HCT116 (cell line): Measurements from ENCODE around the gene SLC6A3. TPM values are rescaled to one million over a fixed set of nuclear protein-coding genes. Genes with fewer than 3 reads are reported as not detected.

Experiments
- ATAC-seq: fragments of 200-7000 bp; cut with Tn5 transposase; 2 replicates; pipeline ENCODE4 v1.9.1; 2020; ENCODE audit warnings: mild to moderate bottlenecking, moderate library complexity
- BruUV-seq: library from RNA; stranded (reverse); fragments of 400-500 nt; replicated peaks from 2 replicates; lab custom pipeline; 2021; lab: Mats Ljungman, UMichigan
- CTCF ChIA-PET: fragments of 300-600 bp; sonication (Branson Sonifier 250); formaldehyde crosslinking; loops from one replicate; lab custom pipeline; 2021; ENCODE audit warnings: antibody characterized with exemption; lab: Charles Lee
- POLR2A ChIA-PET: fragments of 300-600, 350-600 bp; sonication (Branson Sonifier 250); formaldehyde crosslinking; loops from one replicate; lab custom pipeline; 2021; ENCODE audit warnings: antibody characterized with exemption; lab: Charles Lee
- RAD21 ChIA-PET, 2 experiments: fragments of 300-600 bp; sonication (Branson Sonifier 250); formaldehyde crosslinking; loops; one replicate each; lab custom pipeline; 2023; ENCODE audit warnings: low total read pairs in 2 of 2; ENCODE audit not compliant: uncharacterized antibody in 2 of 2, unreplicated experiment in 2 of 2, low non-redundant PET in 1 of 2; lab: Charles Lee
- DNase-seq: peaks from one replicate; pipeline ENCODE4 v3.0.0-alpha.2; 2010; ENCODE audit warnings: low read depth, low spot score
- H2AFZ ChIP-seq: fragments of 200-600 bp; shearing (Covaris generic), sonication (generic); 2 replicates; pipeline ENCODE4 v1.6.1; 2017; ENCODE audit warnings: low read depth, mixed run types, mixed read lengths, antibody characterized with exemption, low read length; ENCODE audit not compliant: poor library complexity, severe bottlenecking
- H3K27ac ChIP-seq: 2 replicates; pipeline ENCODE4 v1.5.1; 2012; ENCODE audit warnings: low read depth, low read length
- H3K27me3 ChIP-seq: fragments of 200-600 bp; sonication (generic); 2 replicates; pipeline ENCODE4 v1.6.1; 2016; ENCODE audit warnings: mixed run types, low read length, mixed read lengths; ENCODE audit not compliant: insufficient read depth
- H3K36me3 ChIP-seq, 2 experiments: fragments of 200-500 bp in 1 of 2; fragments of 200-600 bp in 1 of 2; sonication (Bioruptor generic) in 1 of 2; sonication (generic) in 1 of 2; 2 replicates each; pipeline versions ENCODE4 v1.5.1 to v1.6.1; 2014 to 2016; ENCODE audit warnings: low read length in 2 of 2, inconsistent platforms in 1 of 2, mixed read lengths in 1 of 2, mixed run types in 1 of 2; ENCODE audit not compliant: insufficient read depth in 2 of 2, control insufficient read depth in 1 of 2
- H3K4me1 ChIP-seq, 2 experiments: fragments of 200-600 bp in 1 of 2; sonication (generic) in 1 of 2; 2 replicates each; pipeline versions ENCODE4 v1.5.1 to v1.6.1; 2012 to 2017; ENCODE audit warnings: low read length in 2 of 2, inconsistent platforms in 1 of 2, mild to moderate bottlenecking in 1 of 2, mixed read lengths in 1 of 2, mixed run types in 1 of 2, moderate library complexity in 1 of 2; ENCODE audit not compliant: insufficient read depth in 2 of 2, control insufficient read depth in 1 of 2
- H3K4me2 ChIP-seq: fragments of 200-600 bp; sonication (generic); 2 replicates; pipeline ENCODE4 v1.6.1; 2017; ENCODE audit warnings: mixed run types, low read length, mixed read lengths
- H3K4me3 ChIP-seq, 2 experiments: fragments of 200-600 bp in 1 of 2; sonication (generic) in 1 of 2; replicated peaks in 1 of 2; 2 replicates each; pipeline ENCODE4 v1.5.1; 2011 to 2016; ENCODE audit warnings: low read length in 2 of 2, control low read depth in 1 of 2, low read depth in 1 of 2, mild to moderate bottlenecking in 1 of 2, mixed read lengths in 1 of 2, mixed run types in 1 of 2
- H3K79me2 ChIP-seq: fragments of 200-600 bp; sonication (generic); 2 replicates; pipeline ENCODE4 v1.6.1; 2017; ENCODE audit warnings: mild to moderate bottlenecking, mixed run types, low read length, moderate library complexity, mixed read lengths; ENCODE audit not compliant: insufficient read depth
- H3K9ac ChIP-seq: fragments of 200-600 bp; sonication (generic); 2 replicates; pipeline ENCODE4 v1.6.1; 2016; ENCODE audit warnings: low read length, mixed read lengths
- H3K9me2 ChIP-seq: fragments of 200-600 bp; sonication (generic), shearing (Covaris generic); 2 replicates; pipeline ENCODE4 v1.6.1; 2017; ENCODE audit warnings: mixed run types, mild to moderate bottlenecking, moderate library complexity; ENCODE audit not compliant: insufficient read depth
- H3K9me3 ChIP-seq, 2 experiments: fragments of 200-500 bp in 1 of 2; fragments of 200-600 bp in 1 of 2; sonication (Bioruptor generic) in 1 of 2; sonication (generic) in 1 of 2; 2 replicates each; pipeline ENCODE4 v1.6.1; 2014 to 2017; ENCODE audit warnings: low read length in 2 of 2, mixed read lengths in 2 of 2, inconsistent platforms in 1 of 2, low read depth in 1 of 2, mild to moderate bottlenecking in 1 of 2, mixed run types in 1 of 2, moderate library complexity in 1 of 2; ENCODE audit not compliant: control insufficient read depth in 1 of 2, insufficient read depth in 1 of 2
- H4K20me1 ChIP-seq: fragments of 200-600 bp; sonication (generic), shearing (Covaris generic); 2 replicates; pipeline ENCODE4 v1.6.1; 2017; ENCODE audit warnings: mixed run types, mild to moderate bottlenecking, moderate library complexity; ENCODE audit not compliant: insufficient read depth
- CBX3 ChIP-seq: IDR thresholded peaks from 2 replicates; pipeline ENCODE4 v1.6.1; 2012; ENCODE audit warnings: low read depth
- CEBPB ChIP-seq: IDR thresholded peaks from 2 replicates; pipeline ENCODE4 v1.6.1; 2012; ENCODE audit warnings: low read depth
- CTCF ChIP-seq, 3 experiments: fragments of 200-600 bp in 1 of 3; sonication (generic) in 1 of 3; IDR thresholded peaks in 2 of 3; conservative IDR thresholded peaks in 1 of 3; 2 replicates each; pipeline ENCODE4 v1.5.1; 2012 to 2017; ENCODE audit warnings: low read depth in 2 of 3, low read length in 2 of 3, antibody characterized with exemption in 1 of 3, borderline replicate concordance in 1 of 3, control low read depth in 1 of 3, mild to moderate bottlenecking in 1 of 3, mixed read lengths in 1 of 3, mixed run types in 1 of 3, moderate library complexity in 1 of 3; ENCODE audit not compliant: insufficient read depth in 1 of 3
- EGR1 ChIP-seq: IDR thresholded peaks from 2 replicates; pipeline ENCODE4 v1.6.1; 2012; ENCODE audit warnings: low read depth
- ELF1 ChIP-seq: IDR thresholded peaks from 2 replicates; pipeline ENCODE4 v1.6.1; 2012; ENCODE audit warnings: low read depth, borderline replicate concordance
- EZH2 ChIP-seq: fragments of 200-600 bp; sonication (generic); IDR thresholded peaks from 2 replicates; pipeline ENCODE4 v1.6.1; 2017; ENCODE audit warnings: antibody characterized with exemption, mixed run types
- EZH2phosphoT487 ChIP-seq: fragments of 200-600 bp; IDR thresholded peaks from 2 replicates; pipeline ENCODE4 v1.6.1; 2018; ENCODE audit warnings: antibody characterized with exemption, borderline replicate concordance
- FOSL1 ChIP-seq: IDR thresholded peaks from 2 replicates; pipeline ENCODE4 v1.6.1; 2012; ENCODE audit warnings: low read depth
- JUND ChIP-seq: IDR thresholded peaks from 2 replicates; pipeline ENCODE4 v1.6.1; 2012
- POLR2A ChIP-seq: IDR thresholded peaks from 2 replicates; pipeline ENCODE4 v1.7.0; 2011; ENCODE audit warnings: borderline replicate concordance; ENCODE audit not compliant: insufficient read depth, insufficient read length; ENCODE audit errors: extremely low read depth
- RAD21 ChIP-seq: IDR thresholded peaks from 2 replicates; pipeline ENCODE4 v1.6.1; 2012; ENCODE audit warnings: low read depth, mild to moderate bottlenecking
- REST ChIP-seq: IDR thresholded peaks from 2 replicates; pipeline ENCODE4 v1.6.1; 2012; ENCODE audit warnings: low read depth
- SIN3A ChIP-seq: IDR thresholded peaks from 2 replicates; pipeline ENCODE4 v1.6.1; 2012; ENCODE audit warnings: low read depth
- TCF7L2 ChIP-seq: IDR thresholded peaks from 2 replicates; pipeline ENCODE4 v1.7.0; 2011; ENCODE audit warnings: borderline replicate concordance, inconsistent platforms; ENCODE audit not compliant: insufficient read depth, insufficient read length; ENCODE audit errors: extremely low read depth
- YY1 ChIP-seq: IDR thresholded peaks from 2 replicates; pipeline ENCODE4 v1.6.1; 2011; ENCODE audit warnings: low read length, low read depth, moderate library complexity, mild to moderate bottlenecking; ENCODE audit not compliant: insufficient replicate concordance; ENCODE audit errors: extremely low read depth
- ZBTB33 ChIP-seq: IDR thresholded peaks from 2 replicates; pipeline ENCODE4 v1.6.1; 2011; ENCODE audit warnings: mild to moderate bottlenecking, low read length, moderate library complexity; ENCODE audit not compliant: insufficient replicate concordance; ENCODE audit errors: extremely low read depth
- ZFX ChIP-seq: fragments of 450-650 bp; IDR thresholded peaks from 2 replicates; pipeline ENCODE4 v1.6.1; 2017
- intact Hi-C: fragments of 100-400 bp; cut with micrococcal nuclease; formaldehyde crosslinking; loops from 2 replicates; pipeline ENCODE4 v1.10.0; 2022
- total RNA-seq: library from RNA; stranded (reverse); gene quantifications from one replicate; pipeline ENCODE4 v1.2.1, GENCODE V29; 2021; ENCODE audit not compliant: unreplicated experiment

SLC6A3 gene
- total RNA-seq, 1 experiment from 2014 or later: not detected

GRCh38 chr5:1489754-1490153 is 44.5 kb upstream of the SLC6A3 start:
- H3K9me3 ChIP-seq: no peaks in the 10 kb centered on the region
- H3K9ac ChIP-seq: no peak overlapping the region
- DNase-seq (no peak), ATAC-seq (no peak)
- ChIA-PET POLR2A (no interaction called here), RAD21 (no interaction called here), CTCF (no interaction called here)
- H3K36me3 ChIP-seq: peaks cover 27 to 33% of the 10 kb centered on the region in 2 experiments; a peak in 3 of 4 replicates
- H3K9me2 ChIP-seq: no peaks in the 10 kb centered on the region
- H3K27me3 ChIP-seq: no peaks in the 10 kb centered on the region
- no peak overlapping the region for H2AFZ ChIP-seq
- no peak overlapping the region for H3K27ac ChIP-seq
- intact Hi-C loops: no loop called here
- no peak overlapping the region for H3K4me3 ChIP-seq
- H4K20me1 ChIP-seq: no peaks in the 10 kb centered on the region
- H3K79me2 ChIP-seq: no peaks in the 10 kb centered on the region; the same call in 1 of the 2 replicates
- no peaks in the 10 kb centered on the region for H3K4me1 ChIP-seq
- no peak overlapping the region for H3K4me2 ChIP-seq
- no TSS peak for BruUV-seq
- TF ChIP-seq SIN3A (no peak), CEBPB (no peak), RAD21 (no peak), EZH2phosphoT487 (no peak), POLR2A (no peak), ELF1 (no peak), FOSL1 (no peak), CTCF (IDR thresholded peaks at IDR 0.05 in 2 of 3, conservative IDR thresholded peaks at IDR 0.05 in 1 of 3; ENCODE audit: borderline replicate concordance in 1 of 3, insufficient read depth in 1 of 3, low read depth in 2 of 3, low read length in 2 of 3) (no peak), EGR1 (no peak), JUND (no peak), ZBTB33 (no peak), REST (no peak), YY1 (no peak), CBX3 (no peak), EZH2 (no peak), ZFX (no peak), TCF7L2 (no peak)
- TF ChIP-seq, all 23 proteins: peak for 0
